C4-2B (cell line): ENCODE measurements around the gene ZNF26.

Source experiments
- CTCF ChIP-seq: fragments of 450-650 bp; conservative IDR thresholded peaks from 2 replicates; pipeline ENCODE4 v1.5.1; 2017; ENCODE audit warnings: mild to moderate bottlenecking
- ZFX ChIP-seq: fragments of 450-650 bp; IDR thresholded peaks from 2 replicates; pipeline ENCODE4 v1.6.1; 2017

DNA sequence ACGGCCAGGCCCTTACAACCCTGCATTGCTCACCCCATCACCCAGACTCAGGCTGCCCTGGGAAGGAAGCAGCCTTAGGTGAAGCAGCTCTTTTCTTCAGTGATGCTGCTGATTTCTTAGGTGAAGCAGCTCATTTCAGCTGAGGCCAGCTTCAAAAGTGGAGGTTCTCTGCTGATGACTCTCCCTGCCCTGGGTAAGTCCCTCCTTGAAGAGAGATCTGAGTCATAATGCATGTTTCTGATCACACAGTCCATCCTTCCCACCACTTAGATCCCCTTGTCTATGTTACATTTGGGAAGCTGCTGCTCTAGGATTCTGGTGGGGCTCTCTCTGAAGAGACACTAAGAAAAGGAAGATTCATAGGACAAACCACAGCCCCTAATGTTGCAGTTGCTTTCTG, 77.4 kb downstream of the ZNF26 start:
- no peak for TF ChIP-seq CTCF
- TF ChIP-seq ZFX = no peak
